Measurements from ENCODE around the gene TMEM9B. TPM values are rescaled to one million over a fixed set of nuclear protein-coding genes. Genes with fewer than 3 reads are reported as not detected.

TMEM9B gene
- polyA plus RNA-seq, 2 of the 4 experiments (the other 2 are of a cell fraction), result 35.1 to 47.3 TPM

DNA sequence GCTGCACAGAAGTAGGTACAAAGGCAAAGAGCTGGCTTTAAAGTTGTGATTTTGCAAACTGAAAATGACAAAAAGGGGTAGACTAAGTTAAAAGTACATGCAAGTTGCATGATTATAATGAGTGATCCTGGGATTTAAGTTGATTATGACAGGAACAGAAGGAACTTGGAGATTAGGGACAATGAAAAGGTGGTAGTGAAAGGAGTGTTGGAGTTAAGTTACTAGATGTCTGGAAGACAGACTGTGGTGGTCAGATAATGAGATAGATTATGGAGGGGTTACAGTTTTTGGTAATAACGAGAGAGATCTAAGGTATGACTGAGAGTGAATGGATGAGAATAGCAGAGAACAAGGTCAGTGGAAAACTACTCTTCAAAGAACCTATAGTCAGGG, 7.7 kb upstream of the TMEM9B start:
- Histone ChIP-seq H3K4me3 (no peak overlapping the region), H3K27ac (no peak overlapping the region), H3K9me3 (no peaks in the 10 kb centered on the region), H3K4me1 (no peaks in the 10 kb centered on the region), H3K4me2 (no peak overlapping the region)
- ChIA-PET CTCF (interaction anchor here (1.1 kb wide), 1 partner anchor 16 kb away, joined by 4 read pairs; no protein-coding TSS in a partner anchor), POLR2A (interaction anchor here (1.2 kb wide), 1 partner anchor 12 kb away, joined by 3 read pairs; no protein-coding TSS in a partner anchor)
- no peak for ATAC-seq
- DNase-seq (ENCODE audit: low read depth in 1 of 2, low spot score in 1 of 2), result no peak
- FAIRE-seq, result no peak
- TF ChIP-seq SREBF2 (IDR thresholded peaks at IDR 0.05), result no peak
- TF ChIP-seq CEBPB (IDR thresholded peaks at IDR 0.05), result no peak
- TF ChIP-seq SMC3 (IDR thresholded peaks at IDR 0.05), result no peak
- TF ChIP-seq, protein P1, sequence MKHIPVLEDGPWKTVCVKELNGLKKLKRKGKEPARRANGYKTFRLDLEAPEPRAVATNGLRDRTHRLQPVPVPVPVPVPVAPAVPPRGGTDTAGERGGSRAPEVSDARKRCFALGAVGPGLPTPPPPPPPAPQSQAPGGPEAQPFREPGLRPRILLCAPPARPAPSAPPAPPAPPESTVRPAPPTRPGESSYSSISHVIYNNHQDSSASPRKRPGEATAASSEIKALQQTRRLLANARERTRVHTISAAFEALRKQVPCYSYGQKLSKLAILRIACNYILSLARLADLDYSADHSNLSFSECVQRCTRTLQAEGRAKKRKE (CRISPR knock-in tag; IDR thresholded peaks at IDR 0.05; ENCODE audit: low read depth), result no peak
- TF ChIP-seq ESRRA (IDR thresholded peaks at IDR 0.05; ENCODE audit: borderline replicate concordance, low read length), result no peak
- TF ChIP-seq CHD2 (IDR thresholded peaks at IDR 0.05; ENCODE audit: low read length, partially characterized antibody), result no peak
- no peak for TF ChIP-seq TFCP2L1 (CRISPR knock-in tag; IDR thresholded peaks at IDR 0.05)
- no peak for TF ChIP-seq NFE2L2 (conservative IDR thresholded peaks at IDR 0.05; ENCODE audit: low read length)
- no peak for TF ChIP-seq RCOR1 (IDR thresholded peaks at IDR 0.05; ENCODE audit: low read depth, low read length)
- WGBS (ENCODE audit: missing lambda C conversion rate), result 97% methylated on average over 1 of the region's 1 CpG

DNA sequence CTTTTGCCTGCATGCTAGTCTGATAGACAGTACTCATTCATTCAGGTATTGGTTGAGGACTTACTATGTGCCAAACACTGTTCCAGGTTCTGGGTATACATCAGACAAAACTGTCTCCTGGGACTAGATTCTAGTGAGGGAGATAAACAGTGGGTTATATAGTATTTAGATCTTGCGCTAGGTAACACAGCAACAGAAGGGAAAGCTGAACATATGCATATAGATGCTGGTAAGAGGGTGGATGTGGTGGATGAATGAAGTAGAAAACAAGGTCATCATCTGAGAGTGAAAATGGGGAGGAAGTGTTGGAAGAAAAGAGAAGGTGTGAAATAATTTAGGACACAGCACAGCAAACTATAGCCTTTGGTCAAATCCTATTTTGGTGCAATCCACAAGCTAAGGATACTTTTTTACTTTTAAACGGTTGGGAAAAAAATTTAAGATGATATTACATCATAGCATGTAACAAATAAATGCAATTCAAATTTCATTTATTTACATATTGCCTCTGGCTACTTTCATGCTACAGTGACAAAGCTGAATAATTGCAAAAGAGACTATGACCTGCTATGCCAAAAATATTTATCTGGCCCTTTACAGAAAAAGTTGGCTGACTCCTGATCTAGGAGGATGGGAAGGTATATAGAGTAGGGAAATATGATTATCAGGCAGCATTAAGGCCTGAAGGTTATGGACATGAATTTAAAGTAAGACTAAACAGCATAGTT, 7.1 kb upstream of the TMEM9B start:
- no peaks in the 10 kb centered on the region for H3K9me3 ChIP-seq
- CTCF ChIA-PET, result interaction anchor here (1.1 kb wide), 1 partner anchor 16 kb away, joined by 4 read pairs; no protein-coding TSS in a partner anchor
- POLR2A ChIA-PET, result interaction anchor here (1.2 kb wide), 1 partner anchor 12 kb away, joined by 3 read pairs; no protein-coding TSS in a partner anchor
- FAIRE-seq (no peak), DNase-seq (ENCODE audit: low read depth in 1 of 2, low spot score in 1 of 2) (no peak), ATAC-seq (no peak)
- TF ChIP-seq TFCP2L1 (CRISPR knock-in tag; IDR thresholded peaks at IDR 0.05), result no peak
- no peak for TF ChIP-seq MYC (IDR thresholded peaks at IDR 0.05; ENCODE audit: borderline replicate concordance, low read length)
- TF ChIP-seq ZNF302 (CRISPR knock-in tag; IDR thresholded peaks at IDR 0.05), result no peak
- TF ChIP-seq, protein P2, sequence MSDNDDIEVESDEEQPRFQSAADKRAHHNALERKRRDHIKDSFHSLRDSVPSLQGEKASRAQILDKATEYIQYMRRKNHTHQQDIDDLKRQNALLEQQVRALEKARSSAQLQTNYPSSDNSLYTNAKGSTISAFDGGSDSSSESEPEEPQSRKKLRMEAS (IDR thresholded peaks at IDR 0.05), result no peak
- TF ChIP-seq HOXA7 (CRISPR knock-in tag; IDR thresholded peaks at IDR 0.05), result no peak
- no peak for TF ChIP-seq ZFP36 (IDR thresholded peaks at IDR 0.05; ENCODE audit: borderline replicate concordance, partially characterized antibody)
- no peak for TF ChIP-seq SREBF2 (IDR thresholded peaks at IDR 0.05)
- TF ChIP-seq, protein P3, sequence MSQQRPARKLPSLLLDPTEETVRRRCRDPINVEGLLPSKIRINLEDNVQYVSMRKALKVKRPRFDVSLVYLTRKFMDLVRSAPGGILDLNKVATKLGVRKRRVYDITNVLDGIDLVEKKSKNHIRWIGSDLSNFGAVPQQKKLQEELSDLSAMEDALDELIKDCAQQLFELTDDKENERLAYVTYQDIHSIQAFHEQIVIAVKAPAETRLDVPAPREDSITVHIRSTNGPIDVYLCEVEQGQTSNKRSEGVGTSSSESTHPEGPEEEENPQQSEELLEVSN (IDR thresholded peaks at IDR 0.05; ENCODE audit: borderline replicate concordance, low read depth), result no peak
- TF ChIP-seq RCOR1 (IDR thresholded peaks at IDR 0.05; ENCODE audit: low read depth, low read length), result no peak
- TF ChIP-seq BHLHE40 (IDR thresholded peaks at IDR 0.05; ENCODE audit: low read depth, low read length), result no peak
- no peak for TF ChIP-seq RNF2 (IDR thresholded peaks at IDR 0.05; ENCODE audit: borderline replicate concordance, low read depth)
- no peak for TF ChIP-seq CEBPB (IDR thresholded peaks at IDR 0.05)
- no peak for TF ChIP-seq FOSB (CRISPR knock-in tag; IDR thresholded peaks at IDR 0.05)
- TF ChIP-seq, protein P4, sequence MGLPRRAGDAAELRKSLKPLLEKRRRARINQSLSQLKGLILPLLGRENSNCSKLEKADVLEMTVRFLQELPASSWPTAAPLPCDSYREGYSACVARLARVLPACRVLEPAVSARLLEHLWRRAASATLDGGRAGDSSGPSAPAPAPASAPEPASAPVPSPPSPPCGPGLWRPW (IDR thresholded peaks at IDR 0.05), result no peak
- TF ChIP-seq CBX2 (IDR thresholded peaks at IDR 0.05; ENCODE audit: borderline replicate concordance, low read depth), result no peak
- no peak for TF ChIP-seq POLR2A (IDR thresholded peaks at IDR 0.05; ENCODE audit: low read length)
- no peak for TF ChIP-seq TP53 (CRISPR knock-in tag; IDR thresholded peaks at IDR 0.05)
- no peak overlapping the region for H3K4me3 ChIP-seq
- H3K4me2 ChIP-seq, result no peak overlapping the region
- H3K4me1 ChIP-seq, result no peaks in the 10 kb centered on the region
- no peak overlapping the region for H3K27ac ChIP-seq
- 62% methylated on average over 2 of the region's 2 CpGs for WGBS (ENCODE audit: missing lambda C conversion rate)

DNA sequence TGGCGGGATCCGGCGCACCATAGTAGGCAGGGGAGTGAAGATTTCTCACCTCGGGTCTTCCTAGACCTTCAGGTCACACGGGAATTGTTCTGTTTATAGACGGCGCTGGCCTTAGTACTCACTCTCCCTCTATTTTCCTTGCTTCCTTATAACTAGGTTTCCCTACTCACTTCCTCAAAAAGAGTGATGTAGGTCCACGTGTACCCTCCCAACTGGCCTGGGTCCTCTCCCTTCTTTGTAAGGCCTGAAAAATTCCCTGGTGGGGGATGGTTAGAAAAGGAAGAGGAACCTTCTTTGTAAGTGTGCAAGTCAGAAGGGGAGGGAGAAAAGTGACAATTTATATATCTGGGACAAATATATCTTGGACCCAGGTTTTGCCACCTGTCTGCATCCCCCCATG, 2.9 kb upstream of the TMEM9B start:
- ATAC-seq (no peak), DNase-seq (ENCODE audit: low read depth in 1 of 2, low spot score in 1 of 2) (no peak), FAIRE-seq (no peak)
- Histone ChIP-seq H3K9me3 (no peaks in the 10 kb centered on the region), H3K4me3 (no peak overlapping the region), H3K4me2 (no peak overlapping the region), H3K27ac (no peak overlapping the region), H3K4me1 (peaks cover 20% of the 10 kb centered on the region)
- 92% methylated on average over 8 of the region's 8 CpGs for WGBS (ENCODE audit: missing lambda C conversion rate)
- ChIA-PET CTCF (no interaction called here), POLR2A (no interaction called here)
- TF ChIP-seq, protein P5, sequence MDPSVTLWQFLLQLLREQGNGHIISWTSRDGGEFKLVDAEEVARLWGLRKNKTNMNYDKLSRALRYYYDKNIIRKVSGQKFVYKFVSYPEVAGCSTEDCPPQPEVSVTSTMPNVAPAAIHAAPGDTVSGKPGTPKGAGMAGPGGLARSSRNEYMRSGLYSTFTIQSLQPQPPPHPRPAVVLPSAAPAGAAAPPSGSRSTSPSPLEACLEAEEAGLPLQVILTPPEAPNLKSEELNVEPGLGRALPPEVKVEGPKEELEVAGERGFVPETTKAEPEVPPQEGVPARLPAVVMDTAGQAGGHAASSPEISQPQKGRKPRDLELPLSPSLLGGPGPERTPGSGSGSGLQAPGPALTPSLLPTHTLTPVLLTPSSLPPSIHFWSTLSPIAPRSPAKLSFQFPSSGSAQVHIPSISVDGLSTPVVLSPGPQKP (IDR thresholded peaks at IDR 0.05; ENCODE audit: low read depth, low read length), result no peak
- no peak for TF ChIP-seq NFE2L2 (conservative IDR thresholded peaks at IDR 0.05; ENCODE audit: low read length)
- TF ChIP-seq KDM1A (IDR thresholded peaks at IDR 0.05; ENCODE audit: low read depth), result no peak
- TF ChIP-seq, protein P6, sequence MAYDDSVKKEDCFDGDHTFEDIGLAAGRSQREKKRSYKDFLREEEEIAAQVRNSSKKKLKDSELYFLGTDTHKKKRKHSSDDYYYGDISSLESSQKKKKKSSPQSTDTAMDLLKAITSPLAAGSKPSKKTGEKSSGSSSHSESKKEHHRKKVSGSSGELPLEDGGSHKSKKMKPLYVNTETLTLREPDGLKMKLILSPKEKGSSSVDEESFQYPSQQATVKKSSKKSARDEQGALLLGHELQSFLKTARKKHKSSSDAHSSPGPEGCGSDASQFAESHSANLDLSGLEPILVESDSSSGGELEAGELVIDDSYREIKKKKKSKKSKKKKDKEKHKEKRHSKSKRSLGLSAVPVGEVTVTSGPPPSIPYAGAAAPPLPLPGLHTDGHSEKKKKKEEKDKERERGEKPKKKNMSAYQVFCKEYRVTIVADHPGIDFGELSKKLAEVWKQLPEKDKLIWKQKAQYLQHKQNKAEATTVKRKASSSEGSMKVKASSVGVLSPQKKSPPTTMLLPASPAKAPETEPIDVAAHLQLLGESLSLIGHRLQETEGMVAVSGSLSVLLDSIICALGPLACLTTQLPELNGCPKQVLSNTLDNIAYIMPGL (CRISPR knock-in tag; IDR thresholded peaks at IDR 0.05; ENCODE audit: borderline replicate concordance), result no peak
- TF ChIP-seq POLR2A (IDR thresholded peaks at IDR 0.05; ENCODE audit: low read length), result no peak
- no peak for TF ChIP-seq KDM5A (IDR thresholded peaks at IDR 0.05)
- TF ChIP-seq, protein P2 (IDR thresholded peaks at IDR 0.05), result no peak
- TF ChIP-seq, protein P7, sequence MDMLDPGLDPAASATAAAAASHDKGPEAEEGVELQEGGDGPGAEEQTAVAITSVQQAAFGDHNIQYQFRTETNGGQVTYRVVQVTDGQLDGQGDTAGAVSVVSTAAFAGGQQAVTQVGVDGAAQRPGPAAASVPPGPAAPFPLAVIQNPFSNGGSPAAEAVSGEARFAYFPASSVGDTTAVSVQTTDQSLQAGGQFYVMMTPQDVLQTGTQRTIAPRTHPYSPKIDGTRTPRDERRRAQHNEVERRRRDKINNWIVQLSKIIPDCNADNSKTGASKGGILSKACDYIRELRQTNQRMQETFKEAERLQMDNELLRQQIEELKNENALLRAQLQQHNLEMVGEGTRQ (IDR thresholded peaks at IDR 0.05), result no peak

All from A549 (cell line).